IMR-90 (cell line): ENCODE measurements around the gene AFTPH. TPM values are rescaled to one million over a fixed set of nuclear protein-coding genes. Genes with fewer than 3 reads are reported as not detected.

Experiments used
- ATAC-seq: fragments of 200-7000 bp; cut with Tn5 transposase; 2 replicates; pipeline ENCODE4 v1.9.1; 2020; ENCODE audit warnings: low read depth, mild to moderate bottlenecking, moderate library complexity
- BruUV-seq: library from RNA; stranded (reverse); fragments of 400-500 nt; replicated peaks from 2 replicates; lab custom pipeline; 2021; lab: Mats Ljungman, UMichigan
- CTCF ChIA-PET: fragments of 300-600 bp; formaldehyde crosslinking; extraction: SDS; loops from one replicate; lab custom pipeline; 2021; ENCODE audit warnings: antibody characterized with exemption; lab: Yijun Ruan, JAX
- POLR2A ChIA-PET: fragments of 300-600 bp; sonication (Branson Sonifier 250); formaldehyde crosslinking; loops from one replicate; lab custom pipeline; 2022; ENCODE audit warnings: antibody characterized with exemption; ENCODE audit not compliant: unreplicated experiment; lab: Charles Lee
- DNase-seq: peaks from one replicate; pipeline ENCODE4 v3.0.0; 2013
- H2AFZ ChIP-seq: replicated peaks from 2 replicates; pipeline ENCODE3; 2013; ENCODE audit warnings: low read length, mild to moderate bottlenecking; ENCODE audit not compliant: poor library complexity
- H2AK5ac ChIP-seq: 2 replicates; pipeline ENCODE4 v1.6.1; 2013; ENCODE audit warnings: low read depth, low read length, inconsistent platforms
- H2AK9ac ChIP-seq: replicated peaks from 2 replicates; pipeline ENCODE3; 2013; ENCODE audit warnings: mild to moderate bottlenecking, low read depth, low read length, moderate library complexity; ENCODE audit not compliant: poor library complexity
- H2BK120ac ChIP-seq: 2 replicates; pipeline ENCODE4 v1.6.1; 2013; ENCODE audit warnings: low read depth, low read length, inconsistent platforms
- H2BK15ac ChIP-seq: 3 replicates; pipeline ENCODE4 v1.6.1; 2013; ENCODE audit warnings: low read depth, low read length, inconsistent platforms
- H2BK20ac ChIP-seq: 2 replicates; pipeline ENCODE4 v1.6.1; 2013; ENCODE audit warnings: low read depth, mild to moderate bottlenecking, inconsistent platforms, low read length, moderate library complexity
- H2BK5ac ChIP-seq: 2 replicates; pipeline ENCODE4 v1.6.1; 2013; ENCODE audit warnings: mild to moderate bottlenecking, low read depth, low read length, inconsistent platforms; ENCODE audit not compliant: poor library complexity, severe bottlenecking
- H3K14ac ChIP-seq: replicated peaks from 2 replicates; pipeline ENCODE4 v1.6.1; 2013; ENCODE audit warnings: low read depth, low read length, inconsistent platforms
- H3K18ac ChIP-seq: 2 replicates; pipeline ENCODE4 v1.6.1; 2013; ENCODE audit warnings: low read depth, low read length, control low read depth
- H3K23ac ChIP-seq: 2 replicates; pipeline ENCODE4 v1.6.1; 2013; ENCODE audit warnings: low read depth, low read length, inconsistent platforms
- H3K27ac ChIP-seq: 2 replicates; pipeline ENCODE4 v1.5.1; 2013; ENCODE audit warnings: mild to moderate bottlenecking, control low read depth, low read length; ENCODE audit not compliant: insufficient read depth
- H3K27me3 ChIP-seq: 2 replicates; pipeline ENCODE4 v1.6.1; 2013; ENCODE audit warnings: low read length; ENCODE audit not compliant: control insufficient read depth, insufficient read depth
- H3K36me3 ChIP-seq: 2 replicates; pipeline ENCODE4 v1.6.1; 2013; ENCODE audit warnings: low read length, mixed read lengths; ENCODE audit not compliant: control insufficient read depth, insufficient read depth
- H3K4ac ChIP-seq: 2 replicates; pipeline ENCODE4 v1.6.1; 2013; ENCODE audit warnings: low read depth, low read length, inconsistent platforms
- H3K4me1 ChIP-seq: 2 replicates; pipeline ENCODE4 v1.6.1; 2013; ENCODE audit warnings: low read length, mixed read lengths; ENCODE audit not compliant: control insufficient read depth, insufficient read depth
- H3K4me2 ChIP-seq: 2 replicates; pipeline ENCODE4 v1.6.1; 2013; ENCODE audit warnings: low read depth, mild to moderate bottlenecking, control low read depth, low read length, moderate library complexity
- H3K4me3 ChIP-seq: 2 replicates; pipeline ENCODE4 v1.5.1; 2013; ENCODE audit warnings: low read depth, mild to moderate bottlenecking, control low read depth, low read length, moderate library complexity; ENCODE audit not compliant: insufficient read depth
- H3K56ac ChIP-seq: 2 replicates; pipeline ENCODE4 v1.6.1; 2013; ENCODE audit warnings: low read length, inconsistent platforms; ENCODE audit not compliant: insufficient read depth; ENCODE audit errors: extremely low read depth
- H3K79me1 ChIP-seq, 2 experiments: 2 replicates each; pipeline ENCODE4 v1.6.1; 2013; ENCODE audit warnings: low read length in 2 of 2, inconsistent platforms in 1 of 2, low read depth in 1 of 2
- H3K9ac ChIP-seq: 2 replicates; pipeline ENCODE4 v1.6.1; 2013; ENCODE audit warnings: low read depth, low read length, control low read depth
- H3K9me1 ChIP-seq: 2 replicates; pipeline ENCODE4 v1.6.1; 2013; ENCODE audit warnings: low read length, inconsistent platforms; ENCODE audit not compliant: insufficient read depth
- H3K9me3 ChIP-seq: 2 replicates; pipeline ENCODE4 v1.6.1; 2013; ENCODE audit warnings: low read length; ENCODE audit not compliant: control insufficient read depth, insufficient read depth
- H4K20me1 ChIP-seq: 2 replicates; pipeline ENCODE4 v1.6.1; 2013; ENCODE audit warnings: low read length, inconsistent platforms; ENCODE audit not compliant: insufficient read depth
- H4K5ac ChIP-seq: 2 replicates; pipeline ENCODE4 v1.6.1; 2013; ENCODE audit warnings: mild to moderate bottlenecking, low read depth, low read length, control low read depth
- H4K8ac ChIP-seq, 2 experiments: 2 replicates each; pipeline ENCODE4 v1.6.1; 2013; ENCODE audit warnings: low read depth in 2 of 2, low read length in 2 of 2, control low read depth in 1 of 2, inconsistent platforms in 1 of 2
- H4K91ac ChIP-seq: 2 replicates; pipeline ENCODE4 v1.6.1; 2013; ENCODE audit warnings: low read depth, low read length, inconsistent platforms; ENCODE audit not compliant: insufficient read depth
- MXI1 ChIP-seq: IDR thresholded peaks from 2 replicates; pipeline ENCODE4 v1.6.1; 2012; ENCODE audit warnings: low read depth, mild to moderate bottlenecking, low read length, moderate library complexity, borderline replicate concordance
- RAD21 ChIP-seq: IDR thresholded peaks from 2 replicates; pipeline ENCODE4 v1.6.1; 2012; ENCODE audit warnings: low read length, improper control_type of control experiment
- USF2 ChIP-seq: fragments of 150-350 bp; IDR thresholded peaks from 2 replicates; pipeline ENCODE4 v1.6.1; 2017; ENCODE audit warnings: mild to moderate bottlenecking, antibody characterized with exemption, low read length, low read depth
- WGBS, 2 experiments: methylation state at CpG; one replicate each; pipeline versions ENCODE4 v1.1.5 to v1.1.7; 2013; ENCODE audit warnings: missing lambda C conversion rate in 2 of 2; ENCODE audit not compliant: insufficient read length in 1 of 2; ENCODE audit errors: extremely low coverage in 2 of 2; 5-methylcytosine and 5-hydroxymethylcytosine counted together
- dilution Hi-C: fragments of 300-500 bp; cut with HindIII; formaldehyde crosslinking; loops from one replicate; pipeline ENCODE4 v1.14.3; 2018; ENCODE audit warnings: low sequenced_read_pairs; ENCODE audit not compliant: unreplicated experiment
- in situ Hi-C: fragments of 300-500 bp; cut with MboI; formaldehyde crosslinking; loops from 3 replicates; pipeline ENCODE4 v1.14.3; 2019; ENCODE audit warnings: low sequenced_read_pairs, inconsistent platforms, mixed read lengths
- intact Hi-C: fragments of 100-400 bp; cut with micrococcal nuclease; formaldehyde crosslinking; loops from 2 replicates; pipeline ENCODE4 v1.10.0; 2022
- polyA plus RNA-seq, 3 experiments: library from polyadenylated mRNA; depleted of rRNA; stranded (reverse); fragments of >200 nt; gene quantifications; 2 replicates each; pipeline ENCODE4 v1.2.3, GENCODE V29; 2012; ENCODE audit warnings: low replicate concordance in 1 of 3
- total RNA-seq: library from RNA; depleted of rRNA; stranded (reverse); fragments of >200 nt; gene quantifications from 2 replicates; pipeline ENCODE4 v1.2.3, GENCODE V29; 2012

AFTPH gene
- total and polyA plus RNA-seq, 2 of the 4 experiments (the other 2 are of a cell fraction), result 9.4 to 19.9 TPM

DNA sequence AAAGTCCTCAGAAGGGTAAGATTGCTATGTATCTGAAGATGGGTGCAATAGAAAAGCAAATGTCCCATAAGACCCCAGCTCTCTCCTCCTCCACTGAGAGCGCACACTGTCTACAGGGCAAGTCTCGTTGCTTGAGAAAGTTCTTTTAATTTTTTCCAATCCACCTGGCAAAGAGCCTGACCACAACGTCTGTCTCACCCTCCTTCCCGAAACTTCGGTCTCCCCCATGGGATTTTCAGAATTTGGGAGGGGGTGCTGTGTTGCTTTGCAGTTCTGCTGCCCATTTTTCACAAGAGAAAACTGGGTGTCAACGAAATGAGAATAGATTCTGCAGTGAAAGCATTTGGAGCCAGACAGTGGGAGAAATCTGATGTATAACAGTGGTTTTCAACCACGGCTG, 89.1 kb downstream of the AFTPH start:
- H2BK5ac ChIP-seq, result no peak overlapping the region
- no CpG with 5 or more reads among the region's 7 CpGs for WGBS, 2 experiments
- H3K4ac ChIP-seq, result no peak overlapping the region
- ChIA-PET POLR2A (no interaction called here), CTCF (no interaction called here)
- dilution Hi-C loops (no loop called here), intact Hi-C loops (no loop called here), in situ Hi-C loops (no loop called here)
- no peak overlapping the region for H3K9ac ChIP-seq
- H2AK9ac ChIP-seq, result no peak overlapping the region
- no peak overlapping the region for H3K4me3 ChIP-seq
- DNase-seq (no peak), ATAC-seq (no peak)
- TF ChIP-seq USF2 (no peak), RAD21 (no peak), MXI1 (no peak)
- no peak overlapping the region for H2BK20ac ChIP-seq
- BruUV-seq, result no TSS peak
- no peaks in the 10 kb centered on the region for H4K20me1 ChIP-seq
- no peak overlapping the region for H3K14ac ChIP-seq
- H2BK15ac ChIP-seq, result no peak overlapping the region
- no peak overlapping the region for H3K4me2 ChIP-seq
- no peaks in the 10 kb centered on the region for H3K9me3 ChIP-seq
- no peak overlapping the region for H4K91ac ChIP-seq
- H4K8ac ChIP-seq, result no peak overlapping the region
- H3K36me3 ChIP-seq, result no peaks in the 10 kb centered on the region
- no peaks in the 10 kb centered on the region for H3K79me1 ChIP-seq
- H3K27me3 ChIP-seq, result peaks cover 67% of the 10 kb centered on the region
- no peak overlapping the region for H2AFZ ChIP-seq
- H3K56ac ChIP-seq, result no peak overlapping the region
- no peak overlapping the region for H4K5ac ChIP-seq
- no peak overlapping the region for H3K23ac ChIP-seq
- H3K9me1 ChIP-seq, result no peaks in the 10 kb centered on the region
- H3K27ac ChIP-seq, result no peak overlapping the region
- H2AK5ac ChIP-seq, result no peak overlapping the region
- H3K18ac ChIP-seq, result no peak overlapping the region
- no peak overlapping the region for H2BK120ac ChIP-seq
- peaks cover 1% of the 10 kb centered on the region; the same call in 1 of the 2 replicates for H3K4me1 ChIP-seq
